Gastroesophageal sphincter (tissue), 4 donors: ENCODE data around the gene BCAS3. TPM values are rescaled to one million over a fixed set of nuclear protein-coding genes. Genes with fewer than 3 reads are reported as not detected.

ENCODE experiments used
- ATAC-seq: fragments of 150-250 bp; one replicate; pipeline ENCODE4 v1.9.1; 2016; ENCODE audit warnings: mild to moderate bottlenecking, moderate library complexity
- H3K27ac ChIP-seq, 4 donors: fragments of 200-600 bp; sonication (generic) in 3 of 4; 1 replicate in 3 of 4; 2 replicates in 1 of 4; pipeline ENCODE4 v1.5.1; 2016 to 2019
- H3K27me3 ChIP-seq: fragments of 200-600 bp; sonication (generic); one replicate; pipeline ENCODE4 v1.5.1; 2019
- H3K36me3 ChIP-seq, 2 donors: fragments of 200-600 bp; sonication (generic); one replicate each; pipeline ENCODE4 v1.5.1; 2019; ENCODE audit warnings: control low read depth in 1 of 2
- H3K4me1 ChIP-seq, 3 donors: fragments of 200-600 bp; sonication (generic); 1 replicate in 2 of 3; 2 replicates in 1 of 3; pipeline ENCODE4 v1.5.1; 2016 to 2019; ENCODE audit warnings: control low read depth in 2 of 3
- H3K4me3 ChIP-seq, 2 donors: fragments of 200-600 bp; sonication (generic); one replicate each; pipeline ENCODE4 v1.5.1; 2019; ENCODE audit warnings: mild to moderate bottlenecking in 1 of 2, moderate library complexity in 1 of 2
- H3K9me3 ChIP-seq, 3 donors: fragments of 200-600 bp; sonication (generic); one replicate each; pipeline ENCODE4 v1.5.1; 2017 to 2019; ENCODE audit warnings: control low read depth in 2 of 3
- CTCF ChIP-seq, 4 experiments: fragments of 200-600 bp in 2 of 4; fragments of 450-650 bp in 2 of 4; sonication (generic) in 1 of 4; IDR thresholded peaks; one replicate each; pipeline ENCODE4 v1.5.1; 2017 to 2019; ENCODE audit warnings: antibody characterized with exemption in 4 of 4, mild to moderate bottlenecking in 2 of 4, moderate library complexity in 2 of 4
- EP300 ChIP-seq: sonication (generic); formaldehyde crosslinking; IDR thresholded peaks from one replicate; pipeline ENCODE4 v1.6.1; 2017; ENCODE audit warnings: antibody characterized with exemption, mild to moderate bottlenecking
- POLR2A ChIP-seq, 2 donors: fragments of 450-650 bp; IDR thresholded peaks; one replicate each; pipeline ENCODE4 v1.6.1; 2017; ENCODE audit warnings: antibody characterized with exemption in 2 of 2, mild to moderate bottlenecking in 2 of 2, moderate library complexity in 1 of 2
- POLR2AphosphoS5 ChIP-seq: sonication (generic); formaldehyde crosslinking; IDR thresholded peaks from one replicate; pipeline ENCODE4 v1.6.1; 2017; ENCODE audit warnings: antibody characterized with exemption
- WGBS, 2 donors: methylation state at CpG; one replicate each; pipeline ENCODE4 v1.1.5; 2018; ENCODE audit warnings: low coverage in 1 of 2; 5-methylcytosine and 5-hydroxymethylcytosine counted together
- total RNA-seq, 4 donors: library from RNA; depleted of rRNA; stranded (reverse); fragments of >200 nt; gene quantifications; one replicate each; pipeline ENCODE4 v1.1.0, GENCODE V29; 2016

BCAS3 gene
- total RNA-seq, 4 donors from 2014 or later: 18.8 to 37.0 (median 34.5) TPM

DNA sequence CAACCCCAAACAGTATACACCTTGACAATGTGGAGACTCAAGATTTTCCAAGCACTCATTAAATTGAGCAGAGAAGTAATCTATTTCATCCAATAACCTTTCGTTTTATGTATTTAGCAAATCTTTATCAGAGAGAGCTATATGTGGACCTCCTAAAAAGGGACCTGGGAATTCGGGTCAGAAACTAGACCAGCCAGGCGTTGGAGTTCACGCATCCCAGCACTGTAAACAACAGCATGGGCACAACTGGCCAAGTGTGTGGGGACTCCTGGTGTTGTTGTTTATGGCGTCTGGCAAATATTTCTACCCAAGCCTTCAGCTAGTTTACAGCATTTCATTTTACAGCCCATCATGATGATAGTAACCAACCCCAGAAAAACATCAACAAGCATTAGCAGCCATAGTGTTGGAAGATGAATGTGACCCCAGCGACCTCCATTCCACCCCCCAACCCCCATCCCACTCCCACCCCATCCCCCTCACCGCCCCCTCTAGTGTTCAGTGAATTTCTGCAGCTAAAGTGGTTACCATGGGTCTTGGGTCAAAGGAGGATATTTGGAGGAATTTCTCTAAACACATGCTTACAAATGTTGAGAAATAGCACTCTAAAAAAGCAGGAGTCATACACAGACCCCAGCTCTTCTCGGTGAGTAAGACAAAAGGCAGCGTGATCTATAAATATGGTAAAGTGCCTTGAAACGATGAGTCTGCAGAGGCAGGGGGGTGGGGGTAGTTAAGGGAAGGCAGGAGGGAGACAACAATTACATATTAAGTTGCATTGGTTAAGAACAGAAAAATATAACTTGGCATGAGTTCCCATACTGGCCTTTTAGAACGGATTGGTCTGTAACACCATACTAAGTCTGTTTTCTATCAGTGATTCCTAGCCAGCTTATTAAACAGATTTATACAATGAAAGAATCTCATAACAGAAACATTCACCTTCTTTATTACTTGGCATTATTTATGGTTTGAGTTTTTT, 630.5 kb downstream of the BCAS3 start:
- peak; percentile 66 for ATAC-seq
- H3K4me1 ChIP-seq: peaks cover 0 to 44% (median 3%) of the 10 kb centered on the region in 3 donors

GRCh38 chr17:61309362-61310256, 632.0 kb downstream of the BCAS3 start:
- H3K4me1 ChIP-seq: peaks cover 7 to 50% (median 10%) of the 10 kb centered on the region in 3 donors
- TF ChIP-seq CTCF (IDR thresholded peaks at IDR 0.05) (no peak), POLR2A (IDR thresholded peaks at IDR 0.05) (no peak), EP300 (no peak), POLR2AphosphoS5 (no peak)
- H3K27me3 ChIP-seq: no peaks in the 10 kb centered on the region
- no peak for ATAC-seq
- H3K4me3 ChIP-seq: no peak overlapping the region
- H3K9me3 ChIP-seq: no peaks in the 10 kb centered on the region
- WGBS, 2 donors: 84 to 89% methylated on average over 9 to 10 of the region's 13 CpGs
- H3K36me3 ChIP-seq: no peaks in the 10 kb centered on the region
- H3K27ac ChIP-seq: peak overlapping the region; percentile 51 to 77 (median 68)

More for the DNA sequence above, 630.5 kb downstream of the BCAS3 start:
- no peaks in the 10 kb centered on the region for H3K27me3 ChIP-seq
- H3K4me3 ChIP-seq: no peak overlapping the region
- WGBS, 2 donors: 39 to 52% methylated on average over 8 to 10 of the region's 11 CpGs
- TF ChIP-seq POLR2AphosphoS5 (peak; percentile 72), EP300 (no peak)
- H3K9me3 ChIP-seq: no peaks in the 10 kb centered on the region
- peak overlapping the region; percentile 51 to 77 (median 68) for H3K27ac ChIP-seq
- no peaks in the 10 kb centered on the region for H3K36me3 ChIP-seq

DNA sequence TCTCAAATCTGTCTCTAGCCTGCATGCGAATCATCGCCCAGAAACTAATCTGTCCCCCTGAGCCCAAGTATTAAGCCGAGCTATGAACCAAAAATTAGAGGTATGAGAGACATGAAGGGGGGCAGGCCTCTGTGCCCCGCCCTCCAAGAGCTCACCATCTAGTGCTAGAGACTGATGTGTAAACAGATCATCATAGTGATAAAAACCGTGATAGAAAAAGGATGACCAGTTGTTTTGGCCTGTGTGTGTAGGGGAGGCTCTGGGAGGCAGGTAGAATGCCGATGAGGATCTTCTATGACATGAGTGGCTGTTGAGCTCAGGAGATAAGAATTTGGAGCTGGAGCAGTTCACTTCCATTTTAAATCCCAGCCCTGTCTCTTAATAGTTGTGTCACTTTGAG, 632.9 kb downstream of the BCAS3 start:
- TF ChIP-seq POLR2AphosphoS5: no peak
- TF ChIP-seq EP300: no peak
- TF ChIP-seq POLR2A (IDR thresholded peaks at IDR 0.05): no peak
- TF ChIP-seq CTCF (IDR thresholded peaks at IDR 0.05): no peak
- H3K36me3 ChIP-seq: no peaks in the 10 kb centered on the region
- no peak for ATAC-seq
- no peaks in the 10 kb centered on the region for H3K27me3 ChIP-seq
- H3K27ac ChIP-seq: peak overlapping the region in 1 of 4 donors; percentile 46
- 73 to 84% methylated on average over 6 of the region's 6 CpGs for WGBS, 2 donors
- no peak overlapping the region for H3K4me3 ChIP-seq
- no peaks in the 10 kb centered on the region for H3K9me3 ChIP-seq
- peaks cover 7 to 60% (median 13%) of the 10 kb centered on the region in 3 donors for H3K4me1 ChIP-seq

DNA sequence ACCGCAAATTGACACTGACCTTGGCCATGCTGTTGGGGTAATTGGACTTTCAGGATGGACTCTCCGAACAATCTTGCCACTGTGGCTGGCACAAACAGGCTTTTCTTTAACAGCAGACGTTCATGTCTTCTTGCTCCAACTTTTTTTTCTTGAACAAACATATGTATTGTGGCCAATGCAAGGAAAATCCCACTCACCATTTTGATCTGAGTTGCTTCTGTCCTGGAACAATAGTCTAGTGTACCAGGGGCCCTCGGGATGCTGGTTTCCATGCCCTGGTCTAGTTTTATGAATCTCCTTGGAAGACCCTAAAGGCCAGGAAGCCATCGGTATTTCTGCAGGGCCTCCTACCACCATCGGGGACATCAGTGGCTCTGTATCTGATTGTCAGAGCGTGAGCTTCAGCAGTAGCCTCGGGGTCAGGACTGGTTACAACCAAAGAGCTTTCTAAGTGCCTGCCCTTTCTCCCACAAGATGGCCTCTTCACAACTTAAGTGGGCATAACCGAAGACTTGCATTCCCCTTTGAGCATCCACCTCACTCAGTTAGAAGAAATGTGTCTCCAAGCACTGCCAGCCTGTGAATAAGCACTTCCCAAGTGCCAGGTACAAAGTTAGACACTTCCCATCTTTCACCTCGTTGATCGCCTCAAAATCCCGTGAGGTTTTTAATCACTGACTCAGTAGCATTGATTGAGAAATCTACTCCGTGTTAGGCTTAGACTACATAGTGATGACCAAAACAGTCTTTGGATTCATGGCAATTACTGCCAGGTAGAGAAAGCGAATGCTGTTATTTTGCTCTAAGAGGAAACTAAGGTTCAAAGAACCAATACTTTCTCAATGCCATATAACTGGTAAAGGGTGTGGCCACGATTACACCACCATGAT, 635.0 kb downstream of the BCAS3 start:
- Histone ChIP-seq H3K4me1 (peaks cover 7 to 60% (median 13%) of the 10 kb centered on the region in 3 donors), H3K4me3 (no peak overlapping the region), H3K9me3 (no peaks in the 10 kb centered on the region), H3K36me3 (no peaks in the 10 kb centered on the region), H3K27me3 (no peaks in the 10 kb centered on the region), H3K27ac (peak overlapping the region in 3 of 4 donors; percentile 79 to 85 (median 80))
- ATAC-seq: no peak
- TF ChIP-seq POLR2AphosphoS5 (no peak), CTCF (IDR thresholded peaks at IDR 0.05) (no peak), EP300 (no peak), POLR2A (IDR thresholded peaks at IDR 0.05) (no peak)
- WGBS, 2 donors: 90 to 94% methylated on average over 8 to 12 of the region's 15 CpGs
